ENCODE results near the gene ADAMTS4.

The ADAMTS4 gene

GRCh38 chr1:161198897-161199431 lies at the start of gene ADAMTS4:
TSS of gene ADAMTS4 (minus strand) at chr1:161199054. CDS start at chr1:161198627, 427 bp downstream.
- in situ Hi-C loops (cut with HindIII; ENCODE audit: low sequenced_read_pairs) = no loop called here
- H3K4me3 ChIP-seq (ENCODE audit: low read depth, low read length) = peak within 1 kb of the TSS; percentile 32
- no peak for TF ChIP-seq CTCF (IDR thresholded peaks at IDR 0.05; ENCODE audit: low read depth, low read length)
- DNase-seq (ENCODE audit: low read depth, low spot score) = peak; percentile 46

GRCh38 chr1:161244888-161245287 lies 46.0 kb upstream of the ADAMTS4 start:
- no peak for TF ChIP-seq CTCF (IDR thresholded peaks at IDR 0.05; ENCODE audit: low read depth, low read length)
- no peak overlapping the region for H3K4me3 ChIP-seq (ENCODE audit: low read depth, low read length)
- DNase-seq (ENCODE audit: low read depth, low spot score) = no peak
- in situ Hi-C loops (cut with HindIII; ENCODE audit: low sequenced_read_pairs) = no loop called here

- in situ Hi-C loops (cut with HindIII; ENCODE audit: low sequenced_read_pairs) = no loop called here
- TF ChIP-seq CTCF (IDR thresholded peaks at IDR 0.05; ENCODE audit: low read depth, low read length) = no peak
- no peak overlapping the region for H3K4me3 ChIP-seq (ENCODE audit: low read depth, low read length)
- no peak for DNase-seq (ENCODE audit: low read depth, low spot score)
Measured at GRCh38 chr1:161242313-161242712, 43.5 kb upstream of the ADAMTS4 start.

- TF ChIP-seq CTCF (IDR thresholded peaks at IDR 0.05; ENCODE audit: low read depth, low read length) = no peak
- no peak for DNase-seq (ENCODE audit: low read depth, low spot score)
- in situ Hi-C loops (cut with HindIII; ENCODE audit: low sequenced_read_pairs) = no loop called here
- H3K4me3 ChIP-seq (ENCODE audit: low read depth, low read length) = no peak overlapping the region
Measured at GRCh38 chr1:161241682-161242081, 42.8 kb upstream of the ADAMTS4 start.

- TF ChIP-seq CTCF (IDR thresholded peaks at IDR 0.05; ENCODE audit: low read depth, low read length) = no peak
- in situ Hi-C loops (cut with HindIII; ENCODE audit: low sequenced_read_pairs) = no loop called here
- DNase-seq (ENCODE audit: low read depth, low spot score) = no peak
- no peak within 1 kb of the TSS for H3K4me3 ChIP-seq (ENCODE audit: low read depth, low read length)
Measured at GRCh38 chr1:161238039-161238473, 39.2 kb upstream of the ADAMTS4 start, which contains the start of gene NR1I3. TSS of gene NR1I3 (minus strand) at chr1:161238203. CDS start at chr1:161236565, 1,638 bp downstream.

- in situ Hi-C loops (cut with HindIII; ENCODE audit: low sequenced_read_pairs) = no loop called here
- H3K4me3 ChIP-seq (ENCODE audit: low read depth, low read length) = no peak overlapping the region
- no peak for TF ChIP-seq CTCF (IDR thresholded peaks at IDR 0.05; ENCODE audit: low read depth, low read length)
- no peak for DNase-seq (ENCODE audit: low read depth, low spot score)
Measured at GRCh38 chr1:161235957-161236775, 37.3 kb upstream of the ADAMTS4 start.
